HEK293 (cell line): Measurements from ENCODE around the gene SCUBE1.

Experiments
- AEBP2 ChIP-seq: fragments of 450-650 bp; formaldehyde crosslinking; IDR thresholded peaks from 2 replicates; pipeline ENCODE4 v1.5.1; 2016; ENCODE audit warnings: missing biosample characterization, missing genetic modification characterization, borderline replicate concordance
- CTCF ChIP-seq: fragments of 450-650 bp; formaldehyde crosslinking; IDR thresholded peaks from 2 replicates; pipeline ENCODE4 v1.5.1; 2016; ENCODE audit warnings: missing biosample characterization, missing genetic modification characterization
- ELK4 ChIP-seq: IDR thresholded peaks from 2 replicates; pipeline ENCODE4 v1.6.1; 2011; ENCODE audit warnings: mild to moderate bottlenecking, low read depth, low read length, borderline replicate concordance
- PATZ1 ChIP-seq: fragments of 450-650 bp; formaldehyde crosslinking; IDR thresholded peaks from 2 replicates; pipeline ENCODE4 v1.5.1; 2016; ENCODE audit warnings: missing biosample characterization, missing genetic modification characterization
- REST ChIP-seq: fragments of 450-650 bp; formaldehyde crosslinking; IDR thresholded peaks from 2 replicates; pipeline ENCODE4 v1.5.1; 2016; ENCODE audit warnings: missing biosample characterization, missing genetic modification characterization
- SETDB1 ChIP-seq: IDR thresholded peaks from one replicate; pipeline ENCODE4 v1.6.1; 2017; ENCODE audit warnings: mild to moderate bottlenecking, low read length, moderate library complexity, mixed read lengths; ENCODE audit not compliant: insufficient read length
- SP2 ChIP-seq: fragments of 450-650 bp; formaldehyde crosslinking; IDR thresholded peaks from 2 replicates; pipeline ENCODE4 v1.5.1; 2016; ENCODE audit warnings: missing biosample characterization, missing genetic modification characterization
- SP3 ChIP-seq: fragments of 450-650 bp; formaldehyde crosslinking; IDR thresholded peaks from 2 replicates; pipeline ENCODE4 v1.5.1; 2016; ENCODE audit warnings: missing biosample characterization, missing genetic modification characterization
- YY1 ChIP-seq: fragments of 450-650 bp; formaldehyde crosslinking; IDR thresholded peaks from 2 replicates; pipeline ENCODE4 v1.5.1; 2018; ENCODE audit warnings: missing biosample characterization, missing genetic modification characterization
- ZBTB26 ChIP-seq: fragments of 450-650 bp; formaldehyde crosslinking; optimal IDR thresholded peaks from 2 replicates; pipeline ENCODE3; 2016; ENCODE audit warnings: missing biosample characterization, mild to moderate bottlenecking, missing genetic modification characterization
- ZNF239 ChIP-seq: fragments of 450-650 bp; formaldehyde crosslinking; IDR thresholded peaks from 2 replicates; pipeline ENCODE4 v1.5.1; 2016; ENCODE audit warnings: missing biosample characterization, missing genetic modification characterization
- ZNF335 ChIP-seq: fragments of 450-650 bp; formaldehyde crosslinking; conservative IDR thresholded peaks from 2 replicates; pipeline ENCODE4 v1.5.1; 2016; ENCODE audit warnings: missing biosample characterization, missing genetic modification characterization
- ZNF792 ChIP-seq: fragments of 450-650 bp; formaldehyde crosslinking; IDR thresholded peaks from 2 replicates; pipeline ENCODE4 v1.5.1; 2016; ENCODE audit warnings: missing biosample characterization, missing genetic modification characterization
- ZSCAN30 ChIP-seq: fragments of 450-650 bp; IDR thresholded peaks from 2 replicates; pipeline ENCODE4 v1.5.1; 2018; ENCODE audit warnings: missing biosample characterization, mild to moderate bottlenecking, missing genetic modification characterization, moderate library complexity

- TF ChIP-seq SP3 (tag by site-specific recombination) (no peak), ZNF335 (tag by site-specific recombination) (no peak), PATZ1 (tag by site-specific recombination) (no peak), YY1 (no peak), CTCF (no peak), ZNF792 (tag by site-specific recombination) (no peak), SP2 (no peak), REST (tag by site-specific recombination) (no peak), ZNF239 (tag by site-specific recombination) (no peak), ELK4 (no peak), SETDB1 (no peak), ZBTB26 (tag by site-specific recombination) (no peak), AEBP2 (no peak), ZSCAN30 (tag by site-specific recombination) (no peak)
Observed at GRCh38 chr22:43220625-43221380, 122.4 kb downstream of the SCUBE1 start.
